HCT116 (cell line): ENCODE measurements around the gene CCDC82. TPM values are rescaled to one million over a fixed set of nuclear protein-coding genes. Genes with fewer than 3 reads are reported as not detected.

ENCODE experiments used
- ATAC-seq: fragments of 200-7000 bp; cut with Tn5 transposase; 2 replicates; pipeline ENCODE4 v1.9.1; 2020; ENCODE audit warnings: mild to moderate bottlenecking, moderate library complexity
- BruUV-seq: library from RNA; stranded (reverse); fragments of 400-500 nt; replicated peaks from 2 replicates; lab custom pipeline; 2021; lab: Mats Ljungman, UMichigan
- CTCF ChIA-PET: fragments of 300-600 bp; sonication (Branson Sonifier 250); formaldehyde crosslinking; loops from one replicate; lab custom pipeline; 2021; ENCODE audit warnings: antibody characterized with exemption; lab: Charles Lee
- POLR2A ChIA-PET: fragments of 300-600, 350-600 bp; sonication (Branson Sonifier 250); formaldehyde crosslinking; loops from one replicate; lab custom pipeline; 2021; ENCODE audit warnings: antibody characterized with exemption; lab: Charles Lee
- RAD21 ChIA-PET, 2 experiments: fragments of 300-600 bp; sonication (Branson Sonifier 250); formaldehyde crosslinking; loops; one replicate each; lab custom pipeline; 2023; ENCODE audit warnings: low total read pairs in 2 of 2; ENCODE audit not compliant: uncharacterized antibody in 2 of 2, unreplicated experiment in 2 of 2, low non-redundant PET in 1 of 2; lab: Charles Lee
- DNase-seq: peaks from one replicate; pipeline ENCODE4 v3.0.0-alpha.2; 2010; ENCODE audit warnings: low read depth, low spot score
- H2AFZ ChIP-seq: fragments of 200-600 bp; shearing (Covaris generic), sonication (generic); 2 replicates; pipeline ENCODE4 v1.6.1; 2017; ENCODE audit warnings: low read depth, mixed run types, mixed read lengths, antibody characterized with exemption, low read length; ENCODE audit not compliant: poor library complexity, severe bottlenecking
- H3K27ac ChIP-seq: 2 replicates; pipeline ENCODE4 v1.5.1; 2012; ENCODE audit warnings: low read depth, low read length
- H3K27me3 ChIP-seq: fragments of 200-600 bp; sonication (generic); 2 replicates; pipeline ENCODE4 v1.6.1; 2016; ENCODE audit warnings: mixed run types, low read length, mixed read lengths; ENCODE audit not compliant: insufficient read depth
- H3K36me3 ChIP-seq, 2 experiments: fragments of 200-500 bp in 1 of 2; fragments of 200-600 bp in 1 of 2; sonication (Bioruptor generic) in 1 of 2; sonication (generic) in 1 of 2; 2 replicates each; pipeline versions ENCODE4 v1.5.1 to v1.6.1; 2014 to 2016; ENCODE audit warnings: low read length in 2 of 2, inconsistent platforms in 1 of 2, mixed read lengths in 1 of 2, mixed run types in 1 of 2; ENCODE audit not compliant: insufficient read depth in 2 of 2, control insufficient read depth in 1 of 2
- H3K4me1 ChIP-seq, 2 experiments: fragments of 200-600 bp in 1 of 2; sonication (generic) in 1 of 2; 2 replicates each; pipeline versions ENCODE4 v1.5.1 to v1.6.1; 2012 to 2017; ENCODE audit warnings: low read length in 2 of 2, inconsistent platforms in 1 of 2, mild to moderate bottlenecking in 1 of 2, mixed read lengths in 1 of 2, mixed run types in 1 of 2, moderate library complexity in 1 of 2; ENCODE audit not compliant: insufficient read depth in 2 of 2, control insufficient read depth in 1 of 2
- H3K4me2 ChIP-seq: fragments of 200-600 bp; sonication (generic); 2 replicates; pipeline ENCODE4 v1.6.1; 2017; ENCODE audit warnings: mixed run types, low read length, mixed read lengths
- H3K4me3 ChIP-seq, 2 experiments: fragments of 200-600 bp in 1 of 2; sonication (generic) in 1 of 2; replicated peaks in 1 of 2; 2 replicates each; pipeline ENCODE4 v1.5.1; 2011 to 2016; ENCODE audit warnings: low read length in 2 of 2, control low read depth in 1 of 2, low read depth in 1 of 2, mild to moderate bottlenecking in 1 of 2, mixed read lengths in 1 of 2, mixed run types in 1 of 2
- H3K79me2 ChIP-seq: fragments of 200-600 bp; sonication (generic); 2 replicates; pipeline ENCODE4 v1.6.1; 2017; ENCODE audit warnings: mild to moderate bottlenecking, mixed run types, low read length, moderate library complexity, mixed read lengths; ENCODE audit not compliant: insufficient read depth
- H3K9ac ChIP-seq: fragments of 200-600 bp; sonication (generic); 2 replicates; pipeline ENCODE4 v1.6.1; 2016; ENCODE audit warnings: low read length, mixed read lengths
- H3K9me2 ChIP-seq: fragments of 200-600 bp; sonication (generic), shearing (Covaris generic); 2 replicates; pipeline ENCODE4 v1.6.1; 2017; ENCODE audit warnings: mixed run types, mild to moderate bottlenecking, moderate library complexity; ENCODE audit not compliant: insufficient read depth
- H3K9me3 ChIP-seq, 2 experiments: fragments of 200-500 bp in 1 of 2; fragments of 200-600 bp in 1 of 2; sonication (Bioruptor generic) in 1 of 2; sonication (generic) in 1 of 2; 2 replicates each; pipeline ENCODE4 v1.6.1; 2014 to 2017; ENCODE audit warnings: low read length in 2 of 2, mixed read lengths in 2 of 2, inconsistent platforms in 1 of 2, low read depth in 1 of 2, mild to moderate bottlenecking in 1 of 2, mixed run types in 1 of 2, moderate library complexity in 1 of 2; ENCODE audit not compliant: control insufficient read depth in 1 of 2, insufficient read depth in 1 of 2
- H4K20me1 ChIP-seq: fragments of 200-600 bp; sonication (generic), shearing (Covaris generic); 2 replicates; pipeline ENCODE4 v1.6.1; 2017; ENCODE audit warnings: mixed run types, mild to moderate bottlenecking, moderate library complexity; ENCODE audit not compliant: insufficient read depth
- CBX3 ChIP-seq: IDR thresholded peaks from 2 replicates; pipeline ENCODE4 v1.6.1; 2012; ENCODE audit warnings: low read depth
- CEBPB ChIP-seq: IDR thresholded peaks from 2 replicates; pipeline ENCODE4 v1.6.1; 2012; ENCODE audit warnings: low read depth
- ELF1 ChIP-seq: IDR thresholded peaks from 2 replicates; pipeline ENCODE4 v1.6.1; 2012; ENCODE audit warnings: low read depth, borderline replicate concordance
- EZH2phosphoT487 ChIP-seq: fragments of 200-600 bp; IDR thresholded peaks from 2 replicates; pipeline ENCODE4 v1.6.1; 2018; ENCODE audit warnings: antibody characterized with exemption, borderline replicate concordance
- FOSL1 ChIP-seq: IDR thresholded peaks from 2 replicates; pipeline ENCODE4 v1.6.1; 2012; ENCODE audit warnings: low read depth
- MAX ChIP-seq: IDR thresholded peaks from 2 replicates; pipeline ENCODE4 v1.6.1; 2012
- POLR2A ChIP-seq: IDR thresholded peaks from 2 replicates; pipeline ENCODE4 v1.7.0; 2011; ENCODE audit warnings: borderline replicate concordance; ENCODE audit not compliant: insufficient read depth, insufficient read length; ENCODE audit errors: extremely low read depth
- POLR2AphosphoS5 ChIP-seq: IDR thresholded peaks from 2 replicates; pipeline ENCODE4 v1.6.1; 2011; ENCODE audit warnings: mild to moderate bottlenecking, low read depth, low read length, moderate library complexity
- RAD21 ChIP-seq: IDR thresholded peaks from 2 replicates; pipeline ENCODE4 v1.6.1; 2012; ENCODE audit warnings: low read depth, mild to moderate bottlenecking
- TCF7L2 ChIP-seq: IDR thresholded peaks from 2 replicates; pipeline ENCODE4 v1.7.0; 2011; ENCODE audit warnings: borderline replicate concordance, inconsistent platforms; ENCODE audit not compliant: insufficient read depth, insufficient read length; ENCODE audit errors: extremely low read depth
- YY1 ChIP-seq: IDR thresholded peaks from 2 replicates; pipeline ENCODE4 v1.6.1; 2011; ENCODE audit warnings: low read length, low read depth, moderate library complexity, mild to moderate bottlenecking; ENCODE audit not compliant: insufficient replicate concordance; ENCODE audit errors: extremely low read depth
- ZFX ChIP-seq: fragments of 450-650 bp; IDR thresholded peaks from 2 replicates; pipeline ENCODE4 v1.6.1; 2017
- ZNF274 ChIP-seq: fragments of 200-500 bp; sonication (Bioruptor generic); IDR thresholded peaks from 2 replicates; pipeline ENCODE4 v1.6.1; 2014; ENCODE audit warnings: mild to moderate bottlenecking, low read depth, low read length, inconsistent platforms
- intact Hi-C: fragments of 100-400 bp; cut with micrococcal nuclease; formaldehyde crosslinking; loops from 2 replicates; pipeline ENCODE4 v1.10.0; 2022
- total RNA-seq: library from RNA; stranded (reverse); gene quantifications from one replicate; pipeline ENCODE4 v1.2.1, GENCODE V29; 2021; ENCODE audit not compliant: unreplicated experiment
- TF ChIP-seq, protein P1 (sequence below): IDR thresholded peaks from 2 replicates; pipeline ENCODE4 v1.6.1; 2011; ENCODE audit warnings: mild to moderate bottlenecking, low read length, moderate library complexity; ENCODE audit not compliant: insufficient replicate concordance; ENCODE audit errors: extremely low read depth
- TF ChIP-seq, protein P2 (sequence below): IDR thresholded peaks from 2 replicates; pipeline ENCODE4 v1.6.1; 2012

The CCDC82 gene
- total RNA-seq, 1 experiment from 2014 or later, result 11.2 TPM

DNA sequence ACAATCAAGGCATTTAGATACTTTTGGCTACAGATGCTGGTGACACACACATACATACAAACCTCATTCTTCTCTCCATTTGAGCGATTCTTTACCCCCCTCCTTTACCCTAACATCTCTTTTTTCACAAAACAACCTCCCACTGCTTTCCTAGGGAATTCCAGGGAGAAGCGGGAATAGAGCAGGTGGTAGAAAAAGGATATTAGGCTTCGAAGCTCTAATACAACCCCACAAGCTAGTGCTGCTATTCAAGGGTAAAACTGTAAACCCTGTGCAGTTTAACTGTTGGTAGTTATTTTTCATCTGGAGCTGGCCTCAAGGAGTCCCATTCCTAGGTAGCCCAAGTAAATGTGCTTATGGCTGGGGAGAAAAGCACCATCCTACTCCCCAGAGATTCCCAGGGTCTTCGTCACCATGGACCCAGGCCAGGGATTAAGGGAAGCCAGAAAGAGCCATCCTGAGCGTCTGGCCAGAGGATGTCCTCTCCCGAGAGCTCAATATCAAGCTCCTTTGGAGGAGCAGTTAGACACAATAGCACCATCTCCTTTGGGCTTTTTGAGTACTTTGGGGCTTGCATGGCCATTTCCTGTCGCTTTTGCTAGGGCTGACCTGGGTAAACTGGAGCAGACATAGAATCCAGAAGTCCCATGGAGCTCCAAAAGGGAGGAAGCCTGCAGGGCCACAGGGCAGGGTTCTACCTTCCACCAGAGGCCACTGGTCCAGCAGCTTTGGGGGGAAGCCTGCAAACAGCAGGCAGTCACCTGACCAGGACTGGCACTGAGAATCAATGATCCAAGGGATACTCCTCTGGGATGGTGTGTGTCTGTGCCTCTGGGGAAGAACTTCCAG, 49.8 kb downstream of the CCDC82 start (continued):
- no peak for TF ChIP-seq CBX3

DNA sequence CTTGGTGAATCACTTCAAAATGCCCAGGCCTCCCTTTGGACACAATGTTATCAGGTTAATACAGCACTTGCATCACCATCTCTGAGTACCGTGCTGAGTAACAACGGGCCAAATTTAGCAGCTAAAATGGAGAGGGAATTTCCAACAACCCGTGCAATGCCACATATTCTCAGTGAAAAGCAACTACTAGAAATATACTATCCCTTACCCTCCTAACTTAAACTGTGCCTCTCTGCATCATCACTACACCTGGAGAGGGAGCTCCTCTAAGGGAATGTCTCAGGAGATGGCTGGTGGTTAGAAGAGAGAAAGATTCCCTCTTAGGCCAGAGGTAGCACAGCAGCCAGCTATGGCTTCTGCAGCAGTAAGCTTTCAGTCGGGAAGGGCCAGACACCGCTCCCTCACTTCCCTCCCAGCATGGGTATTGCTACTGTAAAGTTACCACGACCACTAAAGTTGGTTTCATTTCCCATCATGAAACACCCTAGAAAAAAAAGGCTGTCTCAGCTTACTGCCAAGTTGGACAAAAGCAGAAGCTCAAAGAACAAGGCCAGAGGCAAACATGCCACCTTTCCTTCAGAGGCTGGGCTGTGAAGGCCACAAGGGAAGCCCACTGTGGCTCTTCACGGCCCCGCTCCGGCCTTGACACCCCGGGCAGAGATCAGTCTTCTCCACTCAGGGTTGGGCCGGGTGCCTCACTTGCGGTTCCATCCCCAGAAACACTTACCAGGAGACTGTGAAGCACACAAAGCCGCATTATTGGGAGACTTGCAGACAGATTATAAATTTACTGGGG, 50.6 kb downstream of the CCDC82 start:
- H4K20me1 ChIP-seq, result no peaks in the 10 kb centered on the region
- no peak for ATAC-seq
- intact Hi-C loops, result no loop called here
- no peak overlapping the region for H3K27ac ChIP-seq
- no peaks in the 10 kb centered on the region for H3K36me3 ChIP-seq
- H3K9me3 ChIP-seq, result no peaks in the 10 kb centered on the region
- no peak overlapping the region for H2AFZ ChIP-seq
- no peak overlapping the region for H3K9ac ChIP-seq
- DNase-seq, result no peak
- ChIA-PET POLR2A (no interaction called here), CTCF (no interaction called here), RAD21 (no interaction called here)
- H3K4me3 ChIP-seq, result no peak overlapping the region
- BruUV-seq, result no TSS peak
- TF ChIP-seq, protein P1, sequence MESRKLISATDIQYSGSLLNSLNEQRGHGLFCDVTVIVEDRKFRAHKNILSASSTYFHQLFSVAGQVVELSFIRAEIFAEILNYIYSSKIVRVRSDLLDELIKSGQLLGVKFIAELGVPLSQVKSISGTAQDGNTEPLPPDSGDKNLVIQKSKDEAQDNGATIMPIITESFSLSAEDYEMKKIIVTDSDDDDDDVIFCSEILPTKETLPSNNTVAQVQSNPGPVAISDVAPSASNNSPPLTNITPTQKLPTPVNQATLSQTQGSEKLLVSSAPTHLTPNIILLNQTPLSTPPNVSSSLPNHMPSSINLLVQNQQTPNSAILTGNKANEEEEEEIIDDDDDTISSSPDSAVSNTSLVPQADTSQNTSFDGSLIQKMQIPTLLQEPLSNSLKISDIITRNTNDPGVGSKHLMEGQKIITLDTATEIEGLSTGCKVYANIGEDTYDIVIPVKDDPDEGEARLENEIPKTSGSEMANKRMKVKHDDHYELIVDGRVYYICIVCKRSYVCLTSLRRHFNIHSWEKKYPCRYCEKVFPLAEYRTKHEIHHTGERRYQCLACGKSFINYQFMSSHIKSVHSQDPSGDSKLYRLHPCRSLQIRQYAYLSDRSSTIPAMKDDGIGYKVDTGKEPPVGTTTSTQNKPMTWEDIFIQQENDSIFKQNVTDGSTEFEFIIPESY, result no peak
- no peak for TF ChIP-seq POLR2AphosphoS5
- TF ChIP-seq, protein P2, sequence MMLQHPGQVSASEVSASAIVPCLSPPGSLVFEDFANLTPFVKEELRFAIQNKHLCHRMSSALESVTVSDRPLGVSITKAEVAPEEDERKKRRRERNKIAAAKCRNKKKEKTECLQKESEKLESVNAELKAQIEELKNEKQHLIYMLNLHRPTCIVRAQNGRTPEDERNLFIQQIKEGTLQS, result no peak
- TF ChIP-seq ZFX, result no peak
- no peak for TF ChIP-seq POLR2A
- no peak for TF ChIP-seq TCF7L2
- no peak for TF ChIP-seq RAD21
- no peak for TF ChIP-seq ELF1
- TF ChIP-seq CBX3, result no peak
- TF ChIP-seq EZH2phosphoT487, result no peak
- no peak for TF ChIP-seq ZNF274
- TF ChIP-seq FOSL1, result no peak
- TF ChIP-seq YY1, result no peak
- no peak for TF ChIP-seq MAX
- no peak for TF ChIP-seq CEBPB
- no peaks in the 10 kb centered on the region for H3K79me2 ChIP-seq
- H3K4me1 ChIP-seq, result peaks cover 4 to 20% of the 10 kb centered on the region in 2 experiments; a peak in 3 of 4 replicates
- no peak overlapping the region for H3K4me2 ChIP-seq
- H3K9me2 ChIP-seq, result no peaks in the 10 kb centered on the region
- no peaks in the 10 kb centered on the region for H3K27me3 ChIP-seq
